B cell (primary cell): ENCODE measurements around the gene ZNF681. TPM values are rescaled to one million over a fixed set of nuclear protein-coding genes. Genes with fewer than 3 reads are reported as not detected.

Experiments
- ATAC-seq: fragments of 200-7000 bp; cut with Tn5 transposase; one replicate; pipeline ENCODE4 v1.10.0; 2021; ENCODE audit warnings: low read depth, mild to moderate bottlenecking, moderate number of reproducible peaks, moderate library complexity
- CTCF ChIA-PET: fragments of 350-600 bp; sonication (Branson Sonifier 250); formaldehyde crosslinking; loops from one replicate; lab custom pipeline; 2021; ENCODE audit warnings: antibody characterized with exemption, inconsistent platforms; lab: Charles Lee
- POLR2A ChIA-PET: fragments of 350-600 bp; sonication (Branson Sonifier 250); formaldehyde crosslinking; loops from one replicate; lab custom pipeline; 2021; ENCODE audit warnings: antibody characterized with exemption; lab: Charles Lee
- DNase-seq: peaks from one replicate; pipeline ENCODE4 v3.0.0; 2013
- H2AFZ ChIP-seq: 2 replicates; pipeline ENCODE4 v1.6.1; 2012; ENCODE audit warnings: mild to moderate bottlenecking, low read depth, low read length; ENCODE audit not compliant: insufficient read depth, poor library complexity, severe bottlenecking
- H3K27ac ChIP-seq, 2 donors: 1 replicate in 1 of 2; 2 replicates in 1 of 2; pipeline ENCODE4 v1.5.1; 2012 to 2013; ENCODE audit warnings: low read length in 2 of 2, mild to moderate bottlenecking in 2 of 2, moderate library complexity in 1 of 2
- H3K27me3 ChIP-seq, 4 experiments: fragments of 200-600 bp in 1 of 4; sonication (generic) in 1 of 4; replicated peaks in 1 of 4; 1 replicate in 2 of 4; 2 replicates in 2 of 4; pipeline versions ENCODE4 v1.6.1 to v1.7.0; 2013 to 2016; ENCODE audit warnings: low read length in 3 of 4, mild to moderate bottlenecking in 2 of 4, mixed read lengths in 1 of 4, moderate library complexity in 1 of 4; ENCODE audit not compliant: insufficient read depth in 4 of 4, control insufficient read depth in 3 of 4; ENCODE audit errors: control extremely low read depth in 1 of 4
- H3K36me3 ChIP-seq, 2 experiments: replicated peaks in 1 of 2; 1 replicate in 1 of 2; 2 replicates in 1 of 2; pipeline versions ENCODE4 v1.6.1 to v1.7.1; 2013; ENCODE audit warnings: low read length in 1 of 2; ENCODE audit not compliant: insufficient read depth in 2 of 2, control insufficient read depth in 1 of 2; ENCODE audit errors: control extremely low read depth in 1 of 2, extremely low read depth in 1 of 2
- H3K4me1 ChIP-seq, 2 donors: fragments of 200-600 bp in 1 of 2; sonication (generic) in 1 of 2; 1 replicate in 1 of 2; 2 replicates in 1 of 2; pipeline versions ENCODE4 v1.5.1 to v1.6.1; 2013 to 2017; ENCODE audit warnings: low read length in 2 of 2; ENCODE audit not compliant: control insufficient read depth in 2 of 2, insufficient read depth in 2 of 2
- H3K4me2 ChIP-seq: replicated peaks from 2 replicates; pipeline ENCODE3; 2012; ENCODE audit warnings: mild to moderate bottlenecking, low read depth, low read length; ENCODE audit not compliant: poor library complexity, severe bottlenecking
- H3K4me3 ChIP-seq, 5 experiments: fragments of 200-600 bp in 1 of 5; sonication (generic) in 1 of 5; 1 replicate in 3 of 5; 2 replicates in 2 of 5; pipeline versions ENCODE4 v1.5.1 to v1.7.0; 2011 to 2016; ENCODE audit warnings: low read length in 4 of 5, mild to moderate bottlenecking in 4 of 5, low read depth in 2 of 5, control low read depth in 1 of 5, moderate library complexity in 1 of 5; ENCODE audit not compliant: insufficient read depth in 1 of 5; ENCODE audit errors: control extremely low read depth in 1 of 5, extremely low read depth in 1 of 5
- H3K79me2 ChIP-seq: fragments of 200-600 bp; sonication (generic); one replicate; pipeline ENCODE4 v1.6.0; 2016; ENCODE audit warnings: low read length; ENCODE audit not compliant: control insufficient read depth, insufficient read depth
- H3K9ac ChIP-seq: fragments of 200-600 bp; sonication (generic); 2 replicates; pipeline ENCODE4 v1.6.1; 2017; ENCODE audit warnings: mild to moderate bottlenecking, low read length, moderate library complexity
- H3K9me3 ChIP-seq, 3 donors: one replicate each; pipeline versions ENCODE4 v1.6.1 to v1.7.1; 2013; ENCODE audit warnings: low read length in 2 of 3; ENCODE audit not compliant: control insufficient read depth in 2 of 3, insufficient read depth in 1 of 3; ENCODE audit errors: control extremely low read depth in 1 of 3
- H4K20me1 ChIP-seq: 2 replicates; pipeline ENCODE4 v1.6.0; 2012; ENCODE audit warnings: mild to moderate bottlenecking, low read length; ENCODE audit not compliant: insufficient read depth, control insufficient read depth, poor library complexity, severe bottlenecking
- H3K27ac Mint-ChIP-seq: one replicate; pipeline ENCODE4 v1.8.0; 2021; ENCODE audit warnings: mixed read lengths
- H3K27me3 Mint-ChIP-seq: one replicate; pipeline ENCODE4 v1.8.0; 2021; ENCODE audit warnings: mixed read lengths
- H3K4me1 Mint-ChIP-seq: one replicate; pipeline ENCODE4 v1.8.0; 2021; ENCODE audit warnings: mixed read lengths
- H3K4me3 Mint-ChIP-seq: one replicate; pipeline ENCODE4 v1.8.0; 2021; ENCODE audit warnings: mixed read lengths
- H3K9me3 Mint-ChIP-seq: one replicate; pipeline ENCODE4 v1.8.0; 2022; ENCODE audit warnings: mixed read lengths; ENCODE audit not compliant: insufficient read depth
- EZH2 ChIP-seq: IDR thresholded peaks from 2 replicates; pipeline ENCODE4 v1.6.1; 2012; ENCODE audit warnings: borderline replicate concordance, low read depth, mild to moderate bottlenecking, moderate library complexity, low read length; ENCODE audit not compliant: insufficient read depth, poor library complexity, severe bottlenecking
- WGBS: methylation state at CpG from one replicate; pipeline ENCODE4 v1.1.5; 2013; ENCODE audit warnings: missing lambda C conversion rate; ENCODE audit not compliant: insufficient coverage; 5-methylcytosine and 5-hydroxymethylcytosine counted together
- intact Hi-C: fragments of 100-400 bp; cut with micrococcal nuclease; formaldehyde crosslinking; loops from one replicate; pipeline ENCODE4 v1.10.0; 2022
- polyA plus RNA-seq: library from polyadenylated mRNA; depleted of rRNA; stranded (reverse); fragments of >200 nt; gene quantifications from 2 replicates; pipeline ENCODE4 v1.2.3, GENCODE V29; 2012
- total RNA-seq, 2 donors: library from RNA; stranded (reverse); fragments of 120-200 nt in 1 of 2; gene quantifications; 1 replicate in 1 of 2; 2 replicates in 1 of 2; pipeline versions ENCODE4 v1.2.3 to v1.2.4, GENCODE V29; 2013 to 2022
- TF ChIP-seq, protein P1 (sequence below): fragments of 200-600 bp; IDR thresholded peaks from one replicate; pipeline ENCODE4 v1.8.0; 2022; ENCODE audit warnings: antibody characterized with exemption, mild to moderate bottlenecking

ZNF681 gene
- total and polyA plus RNA-seq, 2 donors (not counting 1 experiment from before 2014, with no cell fraction given) = 1.1 to 8.5 TPM

DNA sequence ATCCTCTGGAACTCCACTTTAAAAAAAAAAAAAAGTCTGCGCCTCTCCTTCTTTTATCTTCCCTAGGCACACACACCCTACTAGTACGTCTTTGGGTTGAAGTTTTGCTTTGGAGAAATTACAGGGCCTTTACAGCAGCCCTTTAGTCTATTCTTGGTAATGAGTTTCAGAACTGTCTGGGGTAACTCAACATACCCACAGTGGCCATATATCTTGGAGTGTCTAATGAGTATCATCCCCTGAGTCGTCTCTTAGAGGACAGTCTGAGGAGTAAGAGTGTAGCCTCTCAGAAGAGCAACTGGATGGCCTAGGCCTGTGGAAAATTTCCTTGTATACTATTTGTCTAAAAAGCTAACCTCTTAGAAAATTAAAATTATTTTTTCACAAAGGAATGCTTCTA lies 6.1 kb upstream of the ZNF681 start:
- H3K4me1 Mint-ChIP-seq = peaks cover 22% of the 10 kb centered on the region
- TF ChIP-seq, protein P1, sequence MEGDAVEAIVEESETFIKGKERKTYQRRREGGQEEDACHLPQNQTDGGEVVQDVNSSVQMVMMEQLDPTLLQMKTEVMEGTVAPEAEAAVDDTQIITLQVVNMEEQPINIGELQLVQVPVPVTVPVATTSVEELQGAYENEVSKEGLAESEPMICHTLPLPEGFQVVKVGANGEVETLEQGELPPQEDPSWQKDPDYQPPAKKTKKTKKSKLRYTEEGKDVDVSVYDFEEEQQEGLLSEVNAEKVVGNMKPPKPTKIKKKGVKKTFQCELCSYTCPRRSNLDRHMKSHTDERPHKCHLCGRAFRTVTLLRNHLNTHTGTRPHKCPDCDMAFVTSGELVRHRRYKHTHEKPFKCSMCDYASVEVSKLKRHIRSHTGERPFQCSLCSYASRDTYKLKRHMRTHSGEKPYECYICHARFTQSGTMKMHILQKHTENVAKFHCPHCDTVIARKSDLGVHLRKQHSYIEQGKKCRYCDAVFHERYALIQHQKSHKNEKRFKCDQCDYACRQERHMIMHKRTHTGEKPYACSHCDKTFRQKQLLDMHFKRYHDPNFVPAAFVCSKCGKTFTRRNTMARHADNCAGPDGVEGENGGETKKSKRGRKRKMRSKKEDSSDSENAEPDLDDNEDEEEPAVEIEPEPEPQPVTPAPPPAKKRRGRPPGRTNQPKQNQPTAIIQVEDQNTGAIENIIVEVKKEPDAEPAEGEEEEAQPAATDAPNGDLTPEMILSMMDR = no peak
- no peak for TF ChIP-seq EZH2
- no peaks in the 10 kb centered on the region for H4K20me1 ChIP-seq
- ATAC-seq = no peak
- no peak overlapping the region for H2AFZ ChIP-seq
- H3K27me3 ChIP-seq = no peaks in the 10 kb centered on the region
- H3K4me3 ChIP-seq = no peak overlapping the region
- no peaks in the 10 kb centered on the region for H3K79me2 ChIP-seq
- H3K9me3 ChIP-seq = peaks cover 0 to 12% (median 0%) of the 10 kb centered on the region in 3 donors
- peaks cover 5 to 16% of the 10 kb centered on the region in 2 donors for H3K4me1 ChIP-seq
- H3K27ac Mint-ChIP-seq = no peak overlapping the region
- no peaks in the 10 kb centered on the region for H3K9me3 Mint-ChIP-seq
- no CpG with 5 or more reads among the region's 3 CpGs for WGBS
- DNase-seq = no peak
- POLR2A ChIA-PET = no interaction called here
- CTCF ChIA-PET = no interaction called here
- peak overlapping the region; percentile 2 for H3K4me3 Mint-ChIP-seq
- no peaks in the 10 kb centered on the region for H3K27me3 Mint-ChIP-seq
- no peak overlapping the region for H3K27ac ChIP-seq
- intact Hi-C loops = loop anchor here (10.0 kb wide), 1 partner anchor 2000 kb away; the partner anchor contains the start of gene ZNF100
- H3K9ac ChIP-seq = no peak overlapping the region
- no peak overlapping the region for H3K4me2 ChIP-seq
- H3K36me3 ChIP-seq = no peaks in the 10 kb centered on the region

DNA sequence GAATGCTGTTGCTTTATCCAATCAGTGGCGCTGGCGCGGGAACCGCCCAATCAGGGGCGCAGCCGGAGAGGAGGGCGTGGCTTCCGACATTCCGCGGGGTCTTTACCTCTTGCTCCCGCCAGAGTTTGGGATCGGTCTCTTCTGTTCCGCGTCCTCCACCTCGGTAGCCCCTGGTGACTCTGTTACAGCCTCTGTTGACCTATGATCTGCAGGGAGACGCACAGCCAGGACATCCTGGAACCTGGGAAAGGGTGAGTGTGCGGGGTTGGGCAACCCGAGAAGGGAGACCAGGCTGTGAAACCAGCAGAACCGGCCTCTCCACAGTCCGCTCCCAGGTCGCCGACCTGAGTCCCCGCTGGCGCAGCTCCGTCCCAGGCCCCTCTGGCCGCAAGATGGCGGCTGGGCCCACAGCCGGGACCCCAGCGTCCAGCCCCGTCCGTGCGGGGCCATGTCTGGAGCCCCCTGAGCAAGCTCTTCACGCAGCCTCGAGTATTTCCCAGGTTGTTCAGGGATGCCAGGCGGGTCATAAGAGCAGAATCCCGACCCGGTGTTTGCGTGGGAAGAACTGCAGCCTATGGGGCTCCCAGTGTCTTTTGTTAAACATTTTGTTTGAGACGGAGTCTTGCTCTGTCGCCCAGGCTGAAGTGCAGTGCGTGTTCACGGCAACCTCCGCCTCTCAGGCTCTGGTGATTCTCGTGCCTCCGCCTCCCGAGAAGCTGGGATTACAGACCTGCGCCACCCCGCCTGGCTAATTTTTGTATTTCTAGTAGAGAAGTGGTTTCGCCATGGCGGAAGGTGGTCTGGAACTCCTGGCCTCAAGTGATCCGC lies 4.4 kb upstream of the ZNF681 start:
- peak overlapping the region; percentile 100 for H2AFZ ChIP-seq
- H3K9me3 ChIP-seq = peaks cover 0 to 12% (median 0%) of the 10 kb centered on the region in 3 donors
- Mint-ChIP-seq H3K9me3 (no peaks in the 10 kb centered on the region), H3K27me3 (no peaks in the 10 kb centered on the region), H3K27ac (peak overlapping the region; percentile 89), H3K4me1 (peaks cover 29% of the 10 kb centered on the region), H3K4me3 (peak overlapping the region; percentile 96)
- H3K4me2 ChIP-seq = peak overlapping the region; percentile 95
- H3K36me3 ChIP-seq = no peaks in the 10 kb centered on the region
- peaks cover 6 to 23% of the 10 kb centered on the region in 2 donors for H3K4me1 ChIP-seq
- peak overlapping the region; percentile 82 to 99 (median 97) for H3K4me3 ChIP-seq
- peak; percentile 79 for ATAC-seq
- TF ChIP-seq, protein P1 = no peak
- TF ChIP-seq EZH2 = no peak
- H3K27me3 ChIP-seq = no peaks in the 10 kb centered on the region
- intact Hi-C loops = loop anchor here (1.0 to 10.0 kb wide), 5 partner anchors 76 to 1998 kb away; partner anchors contain the start of genes ZNF100, ZNF254, ZNF675 and ZNF726
- H3K9ac ChIP-seq = peak overlapping the region; percentile 95
- H4K20me1 ChIP-seq = no peaks in the 10 kb centered on the region
- WGBS = 10% methylated on average over 51 of the region's 51 CpGs
- H3K79me2 ChIP-seq = peaks cover 3% of the 10 kb centered on the region
- H3K27ac ChIP-seq = peak overlapping the region in 1 of 2 donors; percentile 74
- CTCF ChIA-PET = interaction anchor here (0.7 kb wide), 1 partner anchor 325 kb away, joined by 3 read pairs; no protein-coding TSS in a partner anchor
- peak; percentile 87 for DNase-seq
- POLR2A ChIA-PET = interaction anchor here (0.7 to 1.1 kb wide), 2 partner anchors 270 to 368 kb away, joined by 3 to 9 read pairs; partner anchors contain the start of gene ZNF91
